ENCODE measurements around the gene ZDHHC1. TPM values are rescaled to one million over a fixed set of nuclear protein-coding genes. Genes with fewer than 3 reads are reported as not detected.

Gene ZDHHC1
- total RNA-seq, 4 donors from 2014 or later, result 33.3 to 63.8 (median 50.9) TPM

GRCh38 chr16:67461600-67462278 is 45.5 kb upstream of the ZDHHC1 start:
- Histone ChIP-seq H3K4me3 (replicated peaks in 1 of 3) (no peak overlapping the region), H3K36me3 (no peaks in the 10 kb centered on the region), H3K9me3 (no peaks in the 10 kb centered on the region), H3K4me1 (peaks cover 71 to 94% of the 10 kb centered on the region in 2 donors), H3K27me3 (no peaks in the 10 kb centered on the region), H3K27ac (peak overlapping the region; percentile 2 to 90 (median 85))
- TF ChIP-seq CTCF (IDR thresholded peaks at IDR 0.05) (no peak), POLR2A (IDR thresholded peaks at IDR 0.05) (no peak)
- DNase-seq, result peak; percentile 38 to 59
- intact Hi-C loops (cut with DNase I), result no loop called here
- WGBS, 2 donors, result 76 to 79% methylated on average over 3 to 4 of the region's 8 CpGs

GRCh38 chr16:67460961-67461360 is 44.7 kb upstream of the ZDHHC1 start:
- 88 to 95% methylated on average over 1 to 2 of the region's 2 CpGs for WGBS, 2 donors
- no peaks in the 10 kb centered on the region for H3K36me3 ChIP-seq
- H3K27ac ChIP-seq, result peak overlapping the region; percentile 2 to 90 (median 85)
- TF ChIP-seq CTCF (IDR thresholded peaks at IDR 0.05) (no peak), POLR2A (IDR thresholded peaks at IDR 0.05) (no peak)
- H3K4me3 ChIP-seq (replicated peaks in 1 of 3), result no peak overlapping the region
- H3K27me3 ChIP-seq, result no peaks in the 10 kb centered on the region
- no peaks in the 10 kb centered on the region for H3K9me3 ChIP-seq
- intact Hi-C loops (cut with DNase I), result no loop called here
- peaks cover 78 to 96% of the 10 kb centered on the region in 2 donors for H3K4me1 ChIP-seq
- no peak for DNase-seq

GRCh38 chr16:67460168-67460567 is 43.9 kb upstream of the ZDHHC1 start:
- Histone ChIP-seq H3K4me1 (peaks cover 72 to 96% of the 10 kb centered on the region in 2 donors), H3K27ac (peak overlapping the region; percentile 85 to 90 (median 88)), H3K4me3 (replicated peaks in 1 of 3) (no peak overlapping the region), H3K36me3 (no peaks in the 10 kb centered on the region), H3K27me3 (no peaks in the 10 kb centered on the region), H3K9me3 (no peaks in the 10 kb centered on the region)
- no peak for DNase-seq
- 80 to 100% methylated on average over 2 to 5 of the region's 5 CpGs for WGBS, 2 donors
- intact Hi-C loops (cut with DNase I), result no loop called here
- TF ChIP-seq CTCF (IDR thresholded peaks at IDR 0.05) (no peak), POLR2A (IDR thresholded peaks at IDR 0.05) (no peak)

- intact Hi-C loops (cut with DNase I), result no loop called here
- peaks cover 72 to 97% of the 10 kb centered on the region in 2 donors for H3K4me1 ChIP-seq
- no peak overlapping the region for H3K4me3 ChIP-seq (replicated peaks in 1 of 3)
- DNase-seq, result peak in 1 of 2 donors; percentile 40
- 56 to 60% methylated on average over 1 to 3 of the region's 3 CpGs for WGBS, 2 donors
- no peak for TF ChIP-seq CTCF (IDR thresholded peaks at IDR 0.05)
- TF ChIP-seq POLR2A (IDR thresholded peaks at IDR 0.05), result no peak
- H3K27ac ChIP-seq, result peak overlapping the region; percentile 85 to 90 (median 88)
- H3K27me3 ChIP-seq, result no peaks in the 10 kb centered on the region
- H3K36me3 ChIP-seq, result no peaks in the 10 kb centered on the region
- H3K9me3 ChIP-seq, result no peaks in the 10 kb centered on the region
These were observed 43.5 kb upstream of the ZDHHC1 start for GRCh38 chr16:67459861-67460150.

- peaks cover 72 to 92% of the 10 kb centered on the region in 2 donors for H3K4me1 ChIP-seq
- intact Hi-C loops (cut with DNase I), result no loop called here
- no peaks in the 10 kb centered on the region for H3K27me3 ChIP-seq
- H3K27ac ChIP-seq, result peak overlapping the region; percentile 85 to 90 (median 88)
- 20% methylated on average over 4 of the region's 7 CpGs for WGBS, 2 donors
- DNase-seq, result peak; percentile 88 to 89
- H3K4me3 ChIP-seq (replicated peaks in 1 of 3), result no peak overlapping the region
- TF ChIP-seq POLR2A (IDR thresholded peaks at IDR 0.05) (peak in 1 of 2 donors; percentile 16), CTCF (IDR thresholded peaks at IDR 0.05) (no peak)
- H3K9me3 ChIP-seq, result no peaks in the 10 kb centered on the region
- H3K36me3 ChIP-seq, result no peaks in the 10 kb centered on the region
These were observed 43.0 kb upstream of the ZDHHC1 start for GRCh38 chr16:67459066-67459860.

Data from thyroid gland (tissue), 4 donors.